Uterus (tissue), 2 donors: Measurements from ENCODE around the gene STXBP5L.

Source experiments
- CTCF ChIP-seq, 4 experiments: fragments of 200-600 bp in 2 of 4; fragments of 450-650 bp in 2 of 4; sonication (generic) in 2 of 4; IDR thresholded peaks; one replicate each; pipeline ENCODE4 v1.5.1; 2016 to 2019; ENCODE audit warnings: antibody characterized with exemption in 4 of 4, mild to moderate bottlenecking in 2 of 4, moderate library complexity in 1 of 4
- POLR2A ChIP-seq, 2 donors: fragments of 450-650 bp; IDR thresholded peaks; one replicate each; pipeline ENCODE4 v1.6.1; 2016; ENCODE audit warnings: antibody characterized with exemption in 2 of 2, mild to moderate bottlenecking in 1 of 2, moderate library complexity in 1 of 2

GRCh38 chr3:121269389-121269788, 361.4 kb downstream of the STXBP5L start:
- no peak for TF ChIP-seq CTCF (IDR thresholded peaks at IDR 0.05)
- no peak for TF ChIP-seq POLR2A (IDR thresholded peaks at IDR 0.05)
